OCI-LY1 (cell line): Measurements from ENCODE around the gene TAS2R13.

Source experiments
- CTCF ChIP-seq: fragments of 200-600 bp; sonication (generic), shearing (Covaris generic); IDR thresholded peaks from 2 replicates; pipeline ENCODE4 v1.5.1; 2017; ENCODE audit warnings: mild to moderate bottlenecking, antibody characterized with exemption, low read length, moderate library complexity, mixed read lengths
- EZH2 ChIP-seq: fragments of 200-600 bp; sonication (generic), shearing (Covaris generic); IDR thresholded peaks from 2 replicates; pipeline ENCODE4 v1.8.0; 2017; ENCODE audit warnings: borderline replicate concordance, mixed run types, mild to moderate bottlenecking, antibody characterized with exemption, low read length, moderate library complexity, mixed read lengths

GRCh38 chr12:10941916-10942607, 32.7 kb upstream of the TAS2R13 start:
- TF ChIP-seq CTCF (no peak), EZH2 (no peak)
